DOHH2 (cell line): Measurements from ENCODE around the gene ENPP6.
"Not testable (repeated sequence)": the region's sequence is repeated elsewhere in the genome, so short reads cannot be mapped to it uniquely, and the experiment has no call there.

Experiments used
- H3F3A ChIP-seq: fragments of 200-600 bp; sonication (generic), shearing (Covaris generic); 2 replicates; pipeline ENCODE4 v1.6.0; 2016; ENCODE audit warnings: antibody characterized with exemption, mild to moderate bottlenecking; ENCODE audit not compliant: control insufficient read depth, insufficient read depth
- H3K27ac ChIP-seq: fragments of 200-600 bp; sonication (generic); 2 replicates; pipeline ENCODE4 v1.5.1; 2014; ENCODE audit warnings: low read depth, mild to moderate bottlenecking, low read length, moderate library complexity
- H3K27me3 ChIP-seq: fragments of 200-600 bp; sonication (generic); 2 replicates; pipeline ENCODE4 v1.6.1; 2014; ENCODE audit warnings: mild to moderate bottlenecking, low read length, mixed read lengths; ENCODE audit not compliant: control insufficient read depth
- H3K36me3 ChIP-seq: fragments of 200-600 bp; sonication (generic); 2 replicates; pipeline ENCODE4 v1.6.1; 2014; ENCODE audit warnings: mild to moderate bottlenecking, low read length, moderate library complexity, mixed read lengths; ENCODE audit not compliant: control insufficient read depth
- H3K4me1 ChIP-seq: fragments of 200-600 bp; sonication (generic); 2 replicates; pipeline ENCODE4 v1.6.1; 2014; ENCODE audit warnings: mild to moderate bottlenecking, low read length, mixed read lengths; ENCODE audit not compliant: control insufficient read depth
- H3K4me2 ChIP-seq: fragments of 200-600 bp; sonication (generic); 2 replicates; pipeline ENCODE4 v1.6.0; 2014; ENCODE audit warnings: mild to moderate bottlenecking, low read length, moderate library complexity
- H3K4me3 ChIP-seq: fragments of 200-600 bp; sonication (generic); 2 replicates; pipeline ENCODE4 v1.5.1; 2014; ENCODE audit warnings: mild to moderate bottlenecking, low read length, mixed read lengths
- H3K79me2 ChIP-seq: fragments of 200-600 bp; sonication (generic); 2 replicates; pipeline ENCODE4 v1.6.1; 2014; ENCODE audit warnings: mild to moderate bottlenecking, low read length, mixed read lengths; ENCODE audit not compliant: control insufficient read depth
- H3K9me2 ChIP-seq: fragments of 200-600 bp; sonication (generic); replicated peaks from 2 replicates; pipeline ENCODE4 v1.6.1; 2014; ENCODE audit warnings: mild to moderate bottlenecking, low read length, mixed read lengths; ENCODE audit not compliant: control insufficient read depth
- H3K9me3 ChIP-seq: fragments of 200-600 bp; sonication (generic); 2 replicates; pipeline ENCODE4 v1.6.1; 2014; ENCODE audit warnings: antibody characterized with exemption, low read length, mixed read lengths; ENCODE audit not compliant: control insufficient read depth, insufficient read depth
- H4K20me1 ChIP-seq: fragments of 200-600 bp; sonication (generic); 2 replicates; pipeline ENCODE4 v1.6.0; 2014; ENCODE audit warnings: low read depth, mild to moderate bottlenecking, antibody characterized with exemption, low read length, moderate library complexity; ENCODE audit not compliant: control insufficient read depth, insufficient read depth
- CTCF ChIP-seq: fragments of 200-600 bp; sonication (generic); IDR thresholded peaks from one replicate; pipeline ENCODE4 v1.5.1; 2014; ENCODE audit warnings: antibody characterized with exemption, mild to moderate bottlenecking, low read depth, low read length; ENCODE audit not compliant: poor library complexity, severe bottlenecking
- EZH2phosphoT487 ChIP-seq: fragments of 200-600 bp; sonication (generic); IDR thresholded peaks from 2 replicates; pipeline ENCODE4 v1.6.1; 2017; ENCODE audit warnings: borderline replicate concordance, mild to moderate bottlenecking, antibody characterized with exemption, low read length, moderate library complexity, mixed read lengths

The ENPP6 gene

DNA sequence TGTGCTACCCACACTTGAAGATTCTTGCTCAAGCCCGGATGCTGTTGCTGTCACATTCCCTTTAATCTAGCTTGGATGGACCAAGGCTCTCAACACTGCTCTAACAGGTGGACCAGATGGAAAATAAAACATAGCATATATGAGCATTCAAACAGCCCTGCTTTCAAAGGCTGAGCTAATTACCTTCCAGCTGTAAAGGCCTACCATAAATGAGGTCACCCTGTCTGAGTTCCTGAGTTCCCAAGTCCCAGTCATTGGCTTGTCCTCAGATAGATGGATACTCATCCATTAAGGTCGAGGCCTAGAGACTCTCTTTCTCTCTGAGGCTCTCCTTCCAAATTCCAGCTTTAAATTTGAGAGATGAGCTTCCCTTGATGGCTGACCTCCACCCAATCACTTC lies 165.1 kb downstream of the ENPP6 start:
- Histone ChIP-seq H3K79me2 (no peaks in the 10 kb centered on the region), H4K20me1 (no peaks in the 10 kb centered on the region), H3K9me3 (no peaks in the 10 kb centered on the region), H3K27me3 (no peaks in the 10 kb centered on the region), H3K27ac (no peak overlapping the region), H3K9me2 (no peaks in the 10 kb centered on the region), H3K4me2 (no peak overlapping the region), H3K4me1 (no peaks in the 10 kb centered on the region), H3K4me3 (no peak overlapping the region), H3F3A (no peaks in the 10 kb centered on the region), H3K36me3 (no peaks in the 10 kb centered on the region)
- TF ChIP-seq EZH2phosphoT487 (no peak), CTCF (no peak)

- not testable (repeated sequence) for H3K4me1 ChIP-seq, H3K4me3 ChIP-seq, H4K20me1 ChIP-seq, H3K4me2 ChIP-seq, H3K9me3 ChIP-seq, H3K36me3 ChIP-seq, H3K9me2 ChIP-seq, H3F3A ChIP-seq, H3K79me2 ChIP-seq, H3K27me3 ChIP-seq, H3K27ac ChIP-seq
Observed at GRCh38 chr4:184051262-184051661, 166.4 kb downstream of the ENPP6 start.

GRCh38 chr4:184046148-184046547 lies 171.5 kb downstream of the ENPP6 start:
- Histone ChIP-seq H3K9me2 (no peaks in the 10 kb centered on the region), H3K9me3 (no peaks in the 10 kb centered on the region), H4K20me1 (no peaks in the 10 kb centered on the region), H3K4me1 (no peaks in the 10 kb centered on the region), H3K4me3 (no peak overlapping the region), H3K36me3 (no peaks in the 10 kb centered on the region), H3K79me2 (no peaks in the 10 kb centered on the region), H3F3A (no peaks in the 10 kb centered on the region), H3K4me2 (no peak overlapping the region), H3K27ac (no peak overlapping the region), H3K27me3 (no peaks in the 10 kb centered on the region)
- no peak for TF ChIP-seq CTCF
- no peak for TF ChIP-seq EZH2phosphoT487

DNA sequence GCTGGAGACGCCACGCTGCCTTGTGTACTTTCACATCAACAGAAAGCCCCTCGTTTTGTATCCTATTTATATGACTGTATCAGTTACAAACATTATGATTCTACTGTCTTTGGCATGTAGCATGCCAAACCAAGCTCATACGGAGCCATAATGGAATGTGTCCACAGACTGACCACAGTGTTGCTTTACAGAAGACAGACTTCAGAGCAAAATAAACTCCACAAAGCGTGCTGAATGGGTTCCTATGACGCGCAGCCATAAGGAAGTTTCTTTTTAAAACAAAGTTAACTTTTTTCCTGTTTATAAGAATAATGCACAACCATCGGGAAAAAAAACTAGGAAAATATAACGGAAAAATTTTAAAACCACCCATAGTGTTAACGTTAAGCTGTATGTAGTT lies 176.5 kb downstream of the ENPP6 start:
- H3K27me3 ChIP-seq: no peaks in the 10 kb centered on the region
- H3K4me1 ChIP-seq: no peaks in the 10 kb centered on the region
- no peak overlapping the region for H3K4me3 ChIP-seq
- no peaks in the 10 kb centered on the region for H3K9me2 ChIP-seq
- no peak overlapping the region for H3K4me2 ChIP-seq
- H3K27ac ChIP-seq: no peak overlapping the region
- TF ChIP-seq EZH2phosphoT487 (no peak), CTCF (no peak)
- no peaks in the 10 kb centered on the region for H3K36me3 ChIP-seq
- no peaks in the 10 kb centered on the region for H3K79me2 ChIP-seq
- H3K9me3 ChIP-seq: no peaks in the 10 kb centered on the region
- no peaks in the 10 kb centered on the region for H4K20me1 ChIP-seq
- no peaks in the 10 kb centered on the region for H3F3A ChIP-seq
